PC-9 (cell line): ENCODE measurements around the gene CTNNA3. TPM values are rescaled to one million over a fixed set of nuclear protein-coding genes. Genes with fewer than 3 reads are reported as not detected.

Source experiments
- BruUV-seq: library from RNA; stranded (reverse); fragments of 400-500 nt; replicated peaks from 2 replicates; lab custom pipeline; 2021; lab: Mats Ljungman, UMichigan
- CTCF ChIA-PET: fragments of 300-600 bp; sonication (Branson Sonifier 250); formaldehyde crosslinking; loops from one replicate; lab custom pipeline; 2022; ENCODE audit warnings: antibody characterized with exemption; lab: Charles Lee
- POLR2A ChIA-PET: fragments of 300-600 bp; sonication (Branson Sonifier 250); formaldehyde crosslinking; loops from one replicate; lab custom pipeline; 2022; ENCODE audit warnings: antibody characterized with exemption; ENCODE audit not compliant: unreplicated experiment; lab: Charles Lee
- DNase-seq, 2 experiments: peaks; one replicate each; pipeline versions ENCODE4 v3.0.0 to v3.0.0-alpha.2; 2015 to 2022; ENCODE audit warnings: mixed read lengths in 1 of 2
- H2AFZ ChIP-seq: fragments of 200-600 bp; sonication (generic); 2 replicates; pipeline ENCODE4 v1.8.1; 2017; ENCODE audit warnings: antibody characterized with exemption
- H3F3A ChIP-seq: fragments of 200-600 bp; sonication (generic); 2 replicates; pipeline ENCODE4 v1.8.1; 2017; ENCODE audit warnings: antibody characterized with exemption, mild to moderate bottlenecking, low read depth; ENCODE audit not compliant: insufficient read depth
- H3K27ac ChIP-seq: fragments of 200-600 bp; sonication (generic); 2 replicates; pipeline ENCODE4 v1.6.1; 2016; ENCODE audit warnings: mixed run types
- H3K27me3 ChIP-seq: fragments of 200-600 bp; sonication (generic); 2 replicates; pipeline ENCODE4 v1.6.1; 2016; ENCODE audit warnings: low read depth, mixed run types; ENCODE audit not compliant: insufficient read depth
- H3K36me3 ChIP-seq: fragments of 200-600 bp; sonication (generic); 2 replicates; pipeline ENCODE4 v1.6.1; 2016; ENCODE audit warnings: low read depth, mixed run types
- H3K4me1 ChIP-seq: fragments of 200-600 bp; sonication (generic); replicated peaks from 2 replicates; pipeline ENCODE4 v1.6.1; 2016; ENCODE audit warnings: mixed run types; ENCODE audit not compliant: insufficient read depth
- H3K4me2 ChIP-seq: fragments of 200-600 bp; sonication (generic); 2 replicates; pipeline ENCODE4 v1.6.1; 2017; ENCODE audit warnings: mixed run types
- H3K4me3 ChIP-seq: fragments of 200-600 bp; sonication (generic); 2 replicates; pipeline ENCODE4 v1.6.1; 2016; ENCODE audit warnings: mixed run types
- H3K79me2 ChIP-seq: fragments of 200-600 bp; sonication (generic); 2 replicates; pipeline ENCODE4 v1.6.1; 2017; ENCODE audit warnings: low read depth, mixed run types
- H3K9me2 ChIP-seq: fragments of 200-600 bp; sonication (generic); 2 replicates; pipeline ENCODE4 v1.8.1; 2017; ENCODE audit warnings: mild to moderate bottlenecking; ENCODE audit not compliant: insufficient read depth
- H3K9me3 ChIP-seq: fragments of 200-600 bp; sonication (generic); 2 replicates; pipeline ENCODE4 v1.8.1; 2016; ENCODE audit warnings: low read depth; ENCODE audit not compliant: insufficient read depth
- H4K20me1 ChIP-seq: fragments of 200-600 bp; sonication (generic); 2 replicates; pipeline ENCODE4 v1.8.1; 2017; ENCODE audit not compliant: insufficient read depth
- EZH2 ChIP-seq: fragments of 200-600 bp; sonication (generic); IDR thresholded peaks from 2 replicates; pipeline ENCODE4 v1.8.0; 2017; ENCODE audit warnings: antibody characterized with exemption, low read depth
- intact Hi-C: fragments of 100-400 bp; cut with micrococcal nuclease; formaldehyde crosslinking; loops from one replicate; pipeline ENCODE4 v1.10.0; 2022; ENCODE audit not compliant: unreplicated experiment
- total RNA-seq: library from RNA; stranded (reverse); gene quantifications from 2 replicates; pipeline ENCODE4 v1.2.3, GENCODE V29; 2021
- TF ChIP-seq, protein P1 (sequence below): fragments of 200-600 bp; sonication (generic); conservative IDR thresholded peaks from 2 replicates; pipeline ENCODE4 v1.6.1; 2017; ENCODE audit warnings: mixed run types, antibody characterized with exemption, mild to moderate bottlenecking, moderate library complexity

CTNNA3 gene
- total RNA-seq, 1 experiment from 2014 or later, result not detected

DNA sequence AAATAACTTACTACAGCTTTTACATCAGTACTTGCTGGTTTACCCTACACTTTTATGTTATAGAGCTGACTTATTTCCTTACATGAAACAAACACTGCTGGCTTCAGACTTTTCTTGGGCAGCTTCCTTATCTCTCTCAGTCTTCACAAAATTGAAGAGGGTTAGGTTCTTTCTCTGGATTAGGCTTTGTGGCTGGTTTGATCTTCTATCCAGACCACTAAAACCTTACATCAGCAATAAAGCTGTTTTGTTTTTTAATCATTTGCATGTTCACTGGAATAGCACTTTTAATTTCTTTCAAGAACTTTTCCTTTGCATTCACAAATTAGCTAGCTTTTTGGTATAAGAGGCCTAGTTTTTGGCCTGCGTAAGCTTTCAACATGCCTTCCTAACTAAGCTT lies 551.5 kb downstream of the CTNNA3 start:
- no peaks in the 10 kb centered on the region; the same call in 1 of the 2 replicates for H4K20me1 ChIP-seq
- BruUV-seq, result no TSS peak
- no peaks in the 10 kb centered on the region for H3F3A ChIP-seq
- ChIA-PET POLR2A (no interaction called here), CTCF (no interaction called here)
- intact Hi-C loops, result no loop called here
- no peaks in the 10 kb centered on the region for H3K9me3 ChIP-seq
- no peaks in the 10 kb centered on the region for H3K4me1 ChIP-seq
- no peak overlapping the region for H3K27ac ChIP-seq
- no peak overlapping the region for H3K4me3 ChIP-seq
- TF ChIP-seq, protein P1, sequence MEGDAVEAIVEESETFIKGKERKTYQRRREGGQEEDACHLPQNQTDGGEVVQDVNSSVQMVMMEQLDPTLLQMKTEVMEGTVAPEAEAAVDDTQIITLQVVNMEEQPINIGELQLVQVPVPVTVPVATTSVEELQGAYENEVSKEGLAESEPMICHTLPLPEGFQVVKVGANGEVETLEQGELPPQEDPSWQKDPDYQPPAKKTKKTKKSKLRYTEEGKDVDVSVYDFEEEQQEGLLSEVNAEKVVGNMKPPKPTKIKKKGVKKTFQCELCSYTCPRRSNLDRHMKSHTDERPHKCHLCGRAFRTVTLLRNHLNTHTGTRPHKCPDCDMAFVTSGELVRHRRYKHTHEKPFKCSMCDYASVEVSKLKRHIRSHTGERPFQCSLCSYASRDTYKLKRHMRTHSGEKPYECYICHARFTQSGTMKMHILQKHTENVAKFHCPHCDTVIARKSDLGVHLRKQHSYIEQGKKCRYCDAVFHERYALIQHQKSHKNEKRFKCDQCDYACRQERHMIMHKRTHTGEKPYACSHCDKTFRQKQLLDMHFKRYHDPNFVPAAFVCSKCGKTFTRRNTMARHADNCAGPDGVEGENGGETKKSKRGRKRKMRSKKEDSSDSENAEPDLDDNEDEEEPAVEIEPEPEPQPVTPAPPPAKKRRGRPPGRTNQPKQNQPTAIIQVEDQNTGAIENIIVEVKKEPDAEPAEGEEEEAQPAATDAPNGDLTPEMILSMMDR, result no peak
- TF ChIP-seq EZH2, result no peak
- H3K4me2 ChIP-seq, result no peak overlapping the region
- H3K9me2 ChIP-seq, result 0 out of 2 replicates have a peak, but pooled peaks cover 4% of the 10 kb centered on the region
- H3K79me2 ChIP-seq, result no peaks in the 10 kb centered on the region
- no peaks in the 10 kb centered on the region for H3K27me3 ChIP-seq
- no peaks in the 10 kb centered on the region for H3K36me3 ChIP-seq
- no peak overlapping the region for H2AFZ ChIP-seq
- DNase-seq, result no peak

DNA sequence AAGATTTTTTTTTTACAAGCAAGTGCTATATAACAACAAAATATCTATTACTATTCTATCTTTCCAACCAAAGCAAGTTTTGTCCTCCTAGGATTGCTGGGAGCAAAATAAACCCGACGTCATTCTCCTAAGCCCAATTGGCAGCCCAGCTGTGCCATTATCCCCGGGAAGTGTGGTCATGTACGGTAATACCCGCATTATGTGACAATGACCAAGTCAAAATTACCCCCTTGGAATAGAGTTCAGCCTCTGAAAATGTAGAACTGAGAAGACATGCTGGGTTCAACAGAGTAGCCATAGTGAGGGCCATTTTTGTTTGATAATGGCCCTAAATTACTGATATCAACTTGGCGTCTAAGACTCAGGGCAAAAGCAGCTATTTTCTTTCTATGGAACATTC lies 554.7 kb downstream of the CTNNA3 start:
- Histone ChIP-seq H3K27me3 (no peaks in the 10 kb centered on the region), H3K4me2 (no peak overlapping the region), H4K20me1 (no peaks in the 10 kb centered on the region; the same call in 1 of the 2 replicates), H3K27ac (no peak overlapping the region), H3K36me3 (no peaks in the 10 kb centered on the region), H2AFZ (no peak overlapping the region), H3K4me3 (no peak overlapping the region), H3K4me1 (no peaks in the 10 kb centered on the region), H3K79me2 (no peaks in the 10 kb centered on the region), H3K9me2 (0 out of 2 replicates have a peak, but pooled peaks cover 4% of the 10 kb centered on the region), H3F3A (no peaks in the 10 kb centered on the region), H3K9me3 (no peaks in the 10 kb centered on the region)
- intact Hi-C loops, result no loop called here
- POLR2A ChIA-PET, result interaction anchor here (0.5 kb wide), 1 partner anchor 11 kb away, joined by 5 read pairs; no protein-coding TSS in a partner anchor
- BruUV-seq, result no TSS peak
- TF ChIP-seq, protein P1, result no peak
- TF ChIP-seq EZH2, result no peak
- DNase-seq, result no peak
- CTCF ChIA-PET, result no interaction called here

DNA sequence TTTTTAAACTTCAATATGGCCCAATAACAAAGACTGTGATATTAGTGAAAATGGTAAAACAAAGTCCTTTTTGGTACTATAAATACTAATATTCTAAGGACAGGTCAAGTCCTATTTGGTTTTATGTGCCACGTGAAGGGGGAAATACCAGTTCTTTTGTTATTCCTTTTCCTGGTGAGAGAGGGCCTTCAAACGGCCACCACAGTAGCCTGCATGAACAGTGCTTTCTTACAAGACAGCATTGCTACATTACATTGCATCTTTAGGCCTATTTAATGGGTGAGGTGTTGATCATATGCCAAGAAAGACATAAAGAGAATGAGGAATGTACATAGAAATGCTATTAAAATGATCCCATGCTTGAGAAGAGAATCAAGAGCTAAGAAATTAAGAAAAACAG lies 555.4 kb downstream of the CTNNA3 start:
- POLR2A ChIA-PET, result interaction anchor here (0.5 kb wide), 1 partner anchor 12 kb away, joined by 5 read pairs; no protein-coding TSS in a partner anchor
- Histone ChIP-seq H2AFZ (no peak overlapping the region), H3K27ac (no peak overlapping the region), H3K9me3 (no peaks in the 10 kb centered on the region), H3K36me3 (no peaks in the 10 kb centered on the region), H4K20me1 (no peaks in the 10 kb centered on the region; the same call in 1 of the 2 replicates), H3K4me1 (no peaks in the 10 kb centered on the region), H3K9me2 (0 out of 2 replicates have a peak, but pooled peaks cover 4% of the 10 kb centered on the region), H3K4me2 (no peak overlapping the region), H3K4me3 (no peak overlapping the region), H3K27me3 (no peaks in the 10 kb centered on the region), H3F3A (no peaks in the 10 kb centered on the region), H3K79me2 (no peaks in the 10 kb centered on the region)
- no peak for DNase-seq
- CTCF ChIA-PET, result no interaction called here
- intact Hi-C loops, result no loop called here
- TF ChIP-seq, protein P1, result no peak
- no peak for TF ChIP-seq EZH2
- no TSS peak for BruUV-seq
